SU-DHL-6 (cell line): ENCODE data around the gene SEMA4C.

Experiments
- EZH2phosphoT487 ChIP-seq: fragments of 200-600 bp; sonication (generic), shearing (Covaris generic); conservative IDR thresholded peaks from 2 replicates; pipeline ENCODE4 v1.6.1; 2018; ENCODE audit warnings: mild to moderate bottlenecking, antibody characterized with exemption, low read length, moderate library complexity, mixed read lengths
- TF ChIP-seq, protein P1 (sequence below): fragments of 200-600 bp; sonication (generic); IDR thresholded peaks from one replicate; pipeline ENCODE4 v1.5.1; 2017; ENCODE audit warnings: antibody characterized with exemption, mild to moderate bottlenecking, low read length, moderate library complexity; ENCODE audit not compliant: insufficient read depth, poor library complexity, severe bottlenecking

DNA sequence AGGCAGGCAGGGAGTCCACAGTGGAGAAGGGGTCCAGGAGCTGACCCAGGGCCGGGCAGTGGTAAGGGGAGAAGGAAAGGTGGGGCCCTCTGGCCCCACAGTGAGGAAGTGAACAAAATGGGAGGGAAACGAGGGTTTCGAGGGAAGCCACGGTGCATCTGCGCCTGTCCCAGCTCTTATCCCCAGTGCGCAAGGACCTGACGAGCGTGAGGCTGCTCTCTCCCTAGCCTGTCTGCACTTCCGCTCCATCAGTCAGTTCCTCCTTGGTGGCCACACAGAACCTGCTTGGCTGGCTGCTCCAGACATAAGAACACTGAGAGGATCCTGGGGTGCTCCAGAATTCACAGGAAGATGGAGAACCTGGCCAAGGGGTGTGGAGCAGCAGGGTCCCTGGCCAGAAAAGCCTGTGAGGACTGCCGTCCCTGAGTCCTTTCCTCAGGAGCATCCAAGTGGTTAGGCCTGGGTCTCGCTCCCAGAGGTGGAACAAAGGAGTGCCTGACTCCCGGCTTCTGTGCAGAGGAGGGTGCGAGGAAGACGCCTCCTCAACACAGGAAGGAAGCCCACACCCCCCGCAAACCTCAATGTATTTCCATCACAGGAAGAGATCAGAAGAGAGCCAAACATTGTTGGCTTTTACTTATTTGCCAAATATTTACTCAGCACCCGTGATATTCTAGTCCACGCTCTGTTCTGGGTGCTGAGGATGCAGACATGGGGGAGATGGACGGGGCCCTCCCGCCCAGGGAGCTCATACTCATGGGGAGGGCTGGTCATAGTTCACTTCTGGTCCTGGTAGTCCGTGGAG, 43.7 kb upstream of the SEMA4C start:
- TF ChIP-seq, protein P1, sequence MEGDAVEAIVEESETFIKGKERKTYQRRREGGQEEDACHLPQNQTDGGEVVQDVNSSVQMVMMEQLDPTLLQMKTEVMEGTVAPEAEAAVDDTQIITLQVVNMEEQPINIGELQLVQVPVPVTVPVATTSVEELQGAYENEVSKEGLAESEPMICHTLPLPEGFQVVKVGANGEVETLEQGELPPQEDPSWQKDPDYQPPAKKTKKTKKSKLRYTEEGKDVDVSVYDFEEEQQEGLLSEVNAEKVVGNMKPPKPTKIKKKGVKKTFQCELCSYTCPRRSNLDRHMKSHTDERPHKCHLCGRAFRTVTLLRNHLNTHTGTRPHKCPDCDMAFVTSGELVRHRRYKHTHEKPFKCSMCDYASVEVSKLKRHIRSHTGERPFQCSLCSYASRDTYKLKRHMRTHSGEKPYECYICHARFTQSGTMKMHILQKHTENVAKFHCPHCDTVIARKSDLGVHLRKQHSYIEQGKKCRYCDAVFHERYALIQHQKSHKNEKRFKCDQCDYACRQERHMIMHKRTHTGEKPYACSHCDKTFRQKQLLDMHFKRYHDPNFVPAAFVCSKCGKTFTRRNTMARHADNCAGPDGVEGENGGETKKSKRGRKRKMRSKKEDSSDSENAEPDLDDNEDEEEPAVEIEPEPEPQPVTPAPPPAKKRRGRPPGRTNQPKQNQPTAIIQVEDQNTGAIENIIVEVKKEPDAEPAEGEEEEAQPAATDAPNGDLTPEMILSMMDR, result no peak
- no peak for TF ChIP-seq EZH2phosphoT487
